Uterus (tissue), 2 donors: Measurements from ENCODE around the gene TP53I13.

Source experiments
- CTCF ChIP-seq, 4 experiments: fragments of 200-600 bp in 2 of 4; fragments of 450-650 bp in 2 of 4; sonication (generic) in 2 of 4; IDR thresholded peaks; one replicate each; pipeline ENCODE4 v1.5.1; 2016 to 2019; ENCODE audit warnings: antibody characterized with exemption in 4 of 4, mild to moderate bottlenecking in 2 of 4, moderate library complexity in 1 of 4
- POLR2A ChIP-seq, 2 donors: fragments of 450-650 bp; IDR thresholded peaks; one replicate each; pipeline ENCODE4 v1.6.1; 2016; ENCODE audit warnings: antibody characterized with exemption in 2 of 2, mild to moderate bottlenecking in 1 of 2, moderate library complexity in 1 of 2

DNA sequence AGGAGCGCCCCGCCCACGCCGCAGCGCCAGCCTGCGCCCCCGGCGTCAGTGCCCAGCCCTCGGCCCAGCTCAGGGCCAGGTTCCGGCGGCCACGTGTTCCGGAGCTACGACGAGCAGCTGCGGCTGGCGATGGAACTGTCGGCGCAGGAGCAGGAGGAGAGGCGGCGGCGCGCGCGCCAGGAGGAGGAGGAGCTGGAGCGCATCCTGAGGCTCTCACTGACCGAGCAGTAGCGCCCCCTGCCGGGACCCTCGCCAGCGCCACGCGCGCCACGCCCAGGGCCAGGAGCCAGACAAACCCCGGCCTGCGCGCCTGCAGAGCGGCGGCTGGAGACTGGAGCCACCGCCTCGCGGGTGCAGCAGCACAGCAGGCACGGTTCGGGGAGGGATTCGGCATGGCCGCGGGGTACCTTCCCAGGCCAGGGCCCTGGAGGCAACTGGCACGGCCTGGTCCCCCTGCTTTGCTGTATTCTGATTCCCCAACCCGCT lies 44.9 kb downstream of the TP53I13 start:
- TF ChIP-seq CTCF (IDR thresholded peaks at IDR 0.05) (peak; percentile 69 to 87 (median 80)), POLR2A (IDR thresholded peaks at IDR 0.05) (no peak)
